B cell (primary cell): ENCODE results near the gene PRKAR1A. TPM values are rescaled to one million over a fixed set of nuclear protein-coding genes. Genes with fewer than 3 reads are reported as not detected.
"Not testable (repeated sequence)": the region's sequence is repeated elsewhere in the genome, so short reads cannot be mapped to it uniquely, and the experiment has no call there.

ENCODE experiments used
- ATAC-seq: fragments of 200-7000 bp; cut with Tn5 transposase; one replicate; pipeline ENCODE4 v1.10.0; 2021; ENCODE audit warnings: low read depth, mild to moderate bottlenecking, moderate number of reproducible peaks, moderate library complexity
- CTCF ChIA-PET: fragments of 350-600 bp; sonication (Branson Sonifier 250); formaldehyde crosslinking; loops from one replicate; lab custom pipeline; 2021; ENCODE audit warnings: antibody characterized with exemption, inconsistent platforms; lab: Charles Lee
- POLR2A ChIA-PET: fragments of 350-600 bp; sonication (Branson Sonifier 250); formaldehyde crosslinking; loops from one replicate; lab custom pipeline; 2021; ENCODE audit warnings: antibody characterized with exemption; lab: Charles Lee
- DNase-seq: peaks from one replicate; pipeline ENCODE4 v3.0.0; 2013
- H2AFZ ChIP-seq: 2 replicates; pipeline ENCODE4 v1.6.1; 2012; ENCODE audit warnings: mild to moderate bottlenecking, low read depth, low read length; ENCODE audit not compliant: insufficient read depth, poor library complexity, severe bottlenecking
- H3K27ac ChIP-seq, 2 donors: 1 replicate in 1 of 2; 2 replicates in 1 of 2; pipeline ENCODE4 v1.5.1; 2012 to 2013; ENCODE audit warnings: low read length in 2 of 2, mild to moderate bottlenecking in 2 of 2, moderate library complexity in 1 of 2
- H3K27me3 ChIP-seq, 4 experiments: fragments of 200-600 bp in 1 of 4; sonication (generic) in 1 of 4; replicated peaks in 1 of 4; 1 replicate in 2 of 4; 2 replicates in 2 of 4; pipeline versions ENCODE4 v1.6.1 to v1.7.0; 2013 to 2016; ENCODE audit warnings: low read length in 3 of 4, mild to moderate bottlenecking in 2 of 4, mixed read lengths in 1 of 4, moderate library complexity in 1 of 4; ENCODE audit not compliant: insufficient read depth in 4 of 4, control insufficient read depth in 3 of 4; ENCODE audit errors: control extremely low read depth in 1 of 4
- H3K36me3 ChIP-seq, 2 experiments: replicated peaks in 1 of 2; 1 replicate in 1 of 2; 2 replicates in 1 of 2; pipeline versions ENCODE4 v1.6.1 to v1.7.1; 2013; ENCODE audit warnings: low read length in 1 of 2; ENCODE audit not compliant: insufficient read depth in 2 of 2, control insufficient read depth in 1 of 2; ENCODE audit errors: control extremely low read depth in 1 of 2, extremely low read depth in 1 of 2
- H3K4me1 ChIP-seq, 2 donors: fragments of 200-600 bp in 1 of 2; sonication (generic) in 1 of 2; 1 replicate in 1 of 2; 2 replicates in 1 of 2; pipeline versions ENCODE4 v1.5.1 to v1.6.1; 2013 to 2017; ENCODE audit warnings: low read length in 2 of 2; ENCODE audit not compliant: control insufficient read depth in 2 of 2, insufficient read depth in 2 of 2
- H3K4me2 ChIP-seq: replicated peaks from 2 replicates; pipeline ENCODE3; 2012; ENCODE audit warnings: mild to moderate bottlenecking, low read depth, low read length; ENCODE audit not compliant: poor library complexity, severe bottlenecking
- H3K4me3 ChIP-seq, 5 experiments: fragments of 200-600 bp in 1 of 5; sonication (generic) in 1 of 5; 1 replicate in 3 of 5; 2 replicates in 2 of 5; pipeline versions ENCODE4 v1.5.1 to v1.7.0; 2011 to 2016; ENCODE audit warnings: low read length in 4 of 5, mild to moderate bottlenecking in 4 of 5, low read depth in 2 of 5, control low read depth in 1 of 5, moderate library complexity in 1 of 5; ENCODE audit not compliant: insufficient read depth in 1 of 5; ENCODE audit errors: control extremely low read depth in 1 of 5, extremely low read depth in 1 of 5
- H3K79me2 ChIP-seq: fragments of 200-600 bp; sonication (generic); one replicate; pipeline ENCODE4 v1.6.0; 2016; ENCODE audit warnings: low read length; ENCODE audit not compliant: control insufficient read depth, insufficient read depth
- H3K9ac ChIP-seq: fragments of 200-600 bp; sonication (generic); 2 replicates; pipeline ENCODE4 v1.6.1; 2017; ENCODE audit warnings: mild to moderate bottlenecking, low read length, moderate library complexity
- H3K9me3 ChIP-seq, 3 donors: one replicate each; pipeline versions ENCODE4 v1.6.1 to v1.7.1; 2013; ENCODE audit warnings: low read length in 2 of 3; ENCODE audit not compliant: control insufficient read depth in 2 of 3, insufficient read depth in 1 of 3; ENCODE audit errors: control extremely low read depth in 1 of 3
- H4K20me1 ChIP-seq: 2 replicates; pipeline ENCODE4 v1.6.0; 2012; ENCODE audit warnings: mild to moderate bottlenecking, low read length; ENCODE audit not compliant: insufficient read depth, control insufficient read depth, poor library complexity, severe bottlenecking
- H3K27ac Mint-ChIP-seq: one replicate; pipeline ENCODE4 v1.8.0; 2021; ENCODE audit warnings: mixed read lengths
- H3K27me3 Mint-ChIP-seq: one replicate; pipeline ENCODE4 v1.8.0; 2021; ENCODE audit warnings: mixed read lengths
- H3K4me1 Mint-ChIP-seq: one replicate; pipeline ENCODE4 v1.8.0; 2021; ENCODE audit warnings: mixed read lengths
- H3K4me3 Mint-ChIP-seq: one replicate; pipeline ENCODE4 v1.8.0; 2021; ENCODE audit warnings: mixed read lengths
- H3K9me3 Mint-ChIP-seq: one replicate; pipeline ENCODE4 v1.8.0; 2022; ENCODE audit warnings: mixed read lengths; ENCODE audit not compliant: insufficient read depth
- EZH2 ChIP-seq: IDR thresholded peaks from 2 replicates; pipeline ENCODE4 v1.6.1; 2012; ENCODE audit warnings: borderline replicate concordance, low read depth, mild to moderate bottlenecking, moderate library complexity, low read length; ENCODE audit not compliant: insufficient read depth, poor library complexity, severe bottlenecking
- WGBS: methylation state at CpG from one replicate; pipeline ENCODE4 v1.1.5; 2013; ENCODE audit warnings: missing lambda C conversion rate; ENCODE audit not compliant: insufficient coverage; 5-methylcytosine and 5-hydroxymethylcytosine counted together
- intact Hi-C: fragments of 100-400 bp; cut with micrococcal nuclease; formaldehyde crosslinking; loops from one replicate; pipeline ENCODE4 v1.10.0; 2022
- polyA plus RNA-seq: library from polyadenylated mRNA; depleted of rRNA; stranded (reverse); fragments of >200 nt; gene quantifications from 2 replicates; pipeline ENCODE4 v1.2.3, GENCODE V29; 2012
- total RNA-seq, 2 donors: library from RNA; stranded (reverse); fragments of 120-200 nt in 1 of 2; gene quantifications; 1 replicate in 1 of 2; 2 replicates in 1 of 2; pipeline versions ENCODE4 v1.2.3 to v1.2.4, GENCODE V29; 2013 to 2022
- TF ChIP-seq, protein P1 (sequence below): fragments of 200-600 bp; IDR thresholded peaks from one replicate; pipeline ENCODE4 v1.8.0; 2022; ENCODE audit warnings: antibody characterized with exemption, mild to moderate bottlenecking

The PRKAR1A gene
- total and polyA plus RNA-seq, 2 donors (not counting 1 experiment from before 2014, with no cell fraction given), result 63.1 to 296 TPM

DNA sequence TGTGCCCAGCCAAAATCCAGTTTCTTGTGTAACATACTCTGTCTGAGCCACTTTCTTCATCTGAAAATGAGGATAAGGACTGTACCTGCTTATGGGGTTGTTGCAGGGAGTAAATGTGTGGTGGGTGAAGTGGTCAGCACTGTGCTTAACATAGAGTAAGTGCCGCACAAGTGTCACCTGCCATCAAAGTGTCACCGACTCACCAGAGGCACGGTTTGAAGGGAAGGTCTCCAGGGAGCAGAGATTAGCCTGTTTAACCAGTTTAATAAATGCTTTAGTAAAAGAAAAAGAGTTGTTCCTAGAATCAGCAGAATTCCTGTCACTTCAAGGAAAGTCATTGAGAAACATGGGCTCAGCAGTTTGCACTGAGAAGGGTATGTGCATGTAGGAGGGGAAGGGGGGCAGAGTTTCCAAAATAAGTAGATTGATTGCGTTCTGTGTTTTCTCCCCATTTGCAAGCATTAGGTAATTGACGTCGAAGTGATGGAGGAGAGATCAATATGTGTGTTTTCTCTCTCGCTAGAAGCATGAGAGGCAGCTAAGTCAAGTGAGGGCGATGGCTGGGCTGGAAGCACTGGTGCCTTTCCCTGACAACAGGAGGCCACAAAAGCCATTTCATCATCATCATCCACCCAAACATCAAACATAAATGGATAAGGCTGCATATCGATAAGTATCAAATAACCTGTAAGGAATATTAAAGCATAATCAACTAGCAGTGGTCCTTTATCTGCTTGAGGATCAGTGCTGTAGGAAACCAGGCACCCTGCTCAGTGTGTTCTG, 69.8 kb downstream of the PRKAR1A start:
- Mint-ChIP-seq H3K4me1 (no peaks in the 10 kb centered on the region), H3K4me3 (no peak overlapping the region), H3K9me3 (no peaks in the 10 kb centered on the region), H3K27ac (no peak overlapping the region), H3K27me3 (peaks cover 26% of the 10 kb centered on the region)
- Histone ChIP-seq H3K36me3 (no peaks in the 10 kb centered on the region), H3K4me3 (no peak overlapping the region), H4K20me1 (no peaks in the 10 kb centered on the region), H3K27ac (no peak overlapping the region), H3K79me2 (no peaks in the 10 kb centered on the region), H3K9ac (no peak overlapping the region), H3K4me2 (no peak overlapping the region), H3K9me3 (no peaks in the 10 kb centered on the region), H2AFZ (no peak overlapping the region), H3K4me1 (no peaks in the 10 kb centered on the region), H3K27me3 (peaks cover 0 to 3% (median 0%) of the 10 kb centered on the region in 4 experiments)
- ATAC-seq (no peak), DNase-seq (no peak)
- TF ChIP-seq EZH2, result no peak
- TF ChIP-seq, protein P1, sequence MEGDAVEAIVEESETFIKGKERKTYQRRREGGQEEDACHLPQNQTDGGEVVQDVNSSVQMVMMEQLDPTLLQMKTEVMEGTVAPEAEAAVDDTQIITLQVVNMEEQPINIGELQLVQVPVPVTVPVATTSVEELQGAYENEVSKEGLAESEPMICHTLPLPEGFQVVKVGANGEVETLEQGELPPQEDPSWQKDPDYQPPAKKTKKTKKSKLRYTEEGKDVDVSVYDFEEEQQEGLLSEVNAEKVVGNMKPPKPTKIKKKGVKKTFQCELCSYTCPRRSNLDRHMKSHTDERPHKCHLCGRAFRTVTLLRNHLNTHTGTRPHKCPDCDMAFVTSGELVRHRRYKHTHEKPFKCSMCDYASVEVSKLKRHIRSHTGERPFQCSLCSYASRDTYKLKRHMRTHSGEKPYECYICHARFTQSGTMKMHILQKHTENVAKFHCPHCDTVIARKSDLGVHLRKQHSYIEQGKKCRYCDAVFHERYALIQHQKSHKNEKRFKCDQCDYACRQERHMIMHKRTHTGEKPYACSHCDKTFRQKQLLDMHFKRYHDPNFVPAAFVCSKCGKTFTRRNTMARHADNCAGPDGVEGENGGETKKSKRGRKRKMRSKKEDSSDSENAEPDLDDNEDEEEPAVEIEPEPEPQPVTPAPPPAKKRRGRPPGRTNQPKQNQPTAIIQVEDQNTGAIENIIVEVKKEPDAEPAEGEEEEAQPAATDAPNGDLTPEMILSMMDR, result no peak
- ChIA-PET POLR2A (no interaction called here), CTCF (no interaction called here)
- intact Hi-C loops, result no loop called here
- 92% methylated on average over 4 of the region's 9 CpGs for WGBS

DNA sequence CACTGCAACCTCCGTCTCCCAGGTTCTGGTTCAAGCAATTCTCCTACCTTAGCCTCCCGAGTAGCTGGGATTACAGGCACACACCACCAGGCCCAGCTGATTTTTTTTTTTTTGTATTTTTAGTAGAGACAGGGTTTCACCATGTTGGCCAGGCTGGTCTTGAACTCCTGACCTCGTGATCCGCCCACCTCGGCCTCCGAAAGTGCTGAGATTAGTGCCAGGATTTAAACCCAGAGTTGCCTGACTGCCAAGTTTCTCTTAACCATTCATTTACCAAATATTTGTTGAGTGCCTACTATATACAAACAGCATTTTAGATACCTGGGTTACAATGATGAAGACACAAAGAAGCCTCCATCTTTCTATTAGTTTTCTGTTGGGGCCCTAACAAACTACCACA, 70.6 kb downstream of the PRKAR1A start:
- H3K9me3 ChIP-seq, H3K4me1 Mint-ChIP-seq, H3K4me3 Mint-ChIP-seq, H2AFZ ChIP-seq, H3K9me3 Mint-ChIP-seq, H3K27me3 ChIP-seq, H3K4me2 ChIP-seq, ATAC-seq, H3K27ac Mint-ChIP-seq, DNase-seq, H3K36me3 ChIP-seq, H3K79me2 ChIP-seq, POLR2A ChIA-PET, intact Hi-C loops, H3K4me1 ChIP-seq, H3K4me3 ChIP-seq, H4K20me1 ChIP-seq, CTCF ChIA-PET, H3K27ac ChIP-seq, H3K9ac ChIP-seq: not testable (repeated sequence)
- 100% methylated on average over 4 of the region's 6 CpGs for WGBS
- H3K27me3 Mint-ChIP-seq, result peaks cover 28% of the 10 kb centered on the region
